ENCODE results near the gene KIF12. TPM values are rescaled to one million over a fixed set of nuclear protein-coding genes. Genes with fewer than 3 reads are reported as not detected.

The KIF12 gene
- total RNA-seq, 1 experiment from 2014 or later: 6.3 TPM

- H3K4me3 ChIP-seq (ENCODE audit: low read length): no peak overlapping the region
- H4K20me1 ChIP-seq (ENCODE audit: low read length): no peaks in the 10 kb centered on the region
- H3K4me1 ChIP-seq (ENCODE audit: insufficient read depth, low read length): no peaks in the 10 kb centered on the region
- no TSS peak for BruUV-seq (replicated peaks)
- H3K36me3 ChIP-seq (ENCODE audit: low read depth, low read length): no peaks in the 10 kb centered on the region
- no peaks in the 10 kb centered on the region for H3K9me3 ChIP-seq (ENCODE audit: low read length)
- no peak; the same call in 1 of the 2 replicates for TF ChIP-seq CTCF (conservative IDR thresholded peaks at IDR 0.05; ENCODE audit: low read depth, low read length)
- TF ChIP-seq EZH2phosphoT487 (IDR thresholded peaks at IDR 0.05; ENCODE audit: borderline replicate concordance, low read length): no peak
- no peak for TF ChIP-seq EZH2 (IDR thresholded peaks at IDR 0.05; ENCODE audit: low read length, unreplicated experiment)
- DNase-seq: no peak
- H3K27me3 ChIP-seq (ENCODE audit: low read length): no peaks in the 10 kb centered on the region
- H3K9me2 ChIP-seq (replicated peaks; ENCODE audit: low read length): no peaks in the 10 kb centered on the region
- H2AFZ ChIP-seq (ENCODE audit: low read length): no peak overlapping the region
- H3K79me2 ChIP-seq (ENCODE audit: low read length): no peaks in the 10 kb centered on the region
- H3K4me2 ChIP-seq (ENCODE audit: low read length): no peak overlapping the region
- H3K9ac ChIP-seq (ENCODE audit: low read length): no peak overlapping the region
- intact Hi-C loops (cut with micrococcal nuclease): no loop called here
- ATAC-seq: no peak
- H3K27ac ChIP-seq (ENCODE audit: low read length): no peak overlapping the region
- POLR2A ChIA-PET (ENCODE audit: unreplicated experiment): no interaction called here
- CTCF ChIA-PET: interaction anchor here (0.6 kb wide), 1 partner anchor 79 kb away, joined by 3 read pairs; no protein-coding TSS in a partner anchor
- H3F3A ChIP-seq (ENCODE audit: low read length, unreplicated experiment): no peaks in the 10 kb centered on the region
These were observed 3.0 kb downstream of the KIF12 start for GRCh38 chr9:114096041-114096511.

- Histone ChIP-seq H3K79me2 (ENCODE audit: low read length) (no peaks in the 10 kb centered on the region), H3K9me2 (replicated peaks; ENCODE audit: low read length) (no peaks in the 10 kb centered on the region), H4K20me1 (ENCODE audit: low read length) (no peaks in the 10 kb centered on the region), H3K9ac (ENCODE audit: low read length) (no peak overlapping the region), H3K4me3 (ENCODE audit: low read length) (no peak overlapping the region), H2AFZ (ENCODE audit: low read length) (no peak overlapping the region), H3K4me1 (ENCODE audit: insufficient read depth, low read length) (no peaks in the 10 kb centered on the region), H3K27ac (ENCODE audit: low read length) (no peak overlapping the region), H3K27me3 (ENCODE audit: low read length) (no peaks in the 10 kb centered on the region), H3K4me2 (ENCODE audit: low read length) (no peak overlapping the region), H3K36me3 (ENCODE audit: low read depth, low read length) (no peaks in the 10 kb centered on the region), H3K9me3 (ENCODE audit: low read length) (no peaks in the 10 kb centered on the region), H3F3A (ENCODE audit: low read length, unreplicated experiment) (no peaks in the 10 kb centered on the region)
- intact Hi-C loops (cut with micrococcal nuclease): no loop called here
- ChIA-PET CTCF (no interaction called here), POLR2A (ENCODE audit: unreplicated experiment) (no interaction called here)
- no peak for TF ChIP-seq CTCF (conservative IDR thresholded peaks at IDR 0.05; ENCODE audit: low read depth, low read length)
- no peak for TF ChIP-seq EZH2phosphoT487 (IDR thresholded peaks at IDR 0.05; ENCODE audit: borderline replicate concordance, low read length)
- TF ChIP-seq EZH2 (IDR thresholded peaks at IDR 0.05; ENCODE audit: low read length, unreplicated experiment): no peak
- DNase-seq (no peak), ATAC-seq (no peak)
- BruUV-seq (replicated peaks): no TSS peak
These were observed 4.1 kb downstream of the KIF12 start for GRCh38 chr9:114094971-114095370.

GRCh38 chr9:114093761-114094505 is 5.2 kb downstream of the KIF12 start:
- TF ChIP-seq EZH2phosphoT487 (IDR thresholded peaks at IDR 0.05; ENCODE audit: borderline replicate concordance, low read length) (no peak), EZH2 (IDR thresholded peaks at IDR 0.05; ENCODE audit: low read length, unreplicated experiment) (no peak), CTCF (conservative IDR thresholded peaks at IDR 0.05; ENCODE audit: low read depth, low read length) (no peak)
- Histone ChIP-seq H3K27me3 (ENCODE audit: low read length) (no peaks in the 10 kb centered on the region), H3K4me3 (ENCODE audit: low read length) (no peak overlapping the region), H3K9me3 (ENCODE audit: low read length) (no peaks in the 10 kb centered on the region), H3F3A (ENCODE audit: low read length, unreplicated experiment) (no peaks in the 10 kb centered on the region), H3K27ac (ENCODE audit: low read length) (no peak overlapping the region), H3K4me2 (ENCODE audit: low read length) (no peak overlapping the region), H3K9ac (ENCODE audit: low read length) (no peak overlapping the region), H3K79me2 (ENCODE audit: low read length) (no peaks in the 10 kb centered on the region), H3K36me3 (ENCODE audit: low read depth, low read length) (no peaks in the 10 kb centered on the region), H2AFZ (ENCODE audit: low read length) (no peak overlapping the region), H3K9me2 (replicated peaks; ENCODE audit: low read length) (no peaks in the 10 kb centered on the region), H4K20me1 (ENCODE audit: low read length) (no peaks in the 10 kb centered on the region), H3K4me1 (ENCODE audit: insufficient read depth, low read length) (no peaks in the 10 kb centered on the region)
- intact Hi-C loops (cut with micrococcal nuclease): no loop called here
- no peak for ATAC-seq
- ChIA-PET CTCF (interaction anchor here (0.5 kb wide), 1 partner anchor 879 kb away, joined by 7 read pairs; no protein-coding TSS in a partner anchor), POLR2A (ENCODE audit: unreplicated experiment) (no interaction called here)
- no TSS peak for BruUV-seq (replicated peaks)
- no peak for DNase-seq

Measured in PC-3 (cell line).